GM12874 (cell line): ENCODE measurements around the gene MLLT3.

Experiments
- TF ChIP-seq, protein P1 (sequence below): IDR thresholded peaks from 2 replicates; pipeline ENCODE4 v1.5.1; 2011; ENCODE audit warnings: low read depth, mild to moderate bottlenecking, control low read depth, low read length, moderate library complexity; ENCODE audit not compliant: insufficient read depth

Gene MLLT3

DNA sequence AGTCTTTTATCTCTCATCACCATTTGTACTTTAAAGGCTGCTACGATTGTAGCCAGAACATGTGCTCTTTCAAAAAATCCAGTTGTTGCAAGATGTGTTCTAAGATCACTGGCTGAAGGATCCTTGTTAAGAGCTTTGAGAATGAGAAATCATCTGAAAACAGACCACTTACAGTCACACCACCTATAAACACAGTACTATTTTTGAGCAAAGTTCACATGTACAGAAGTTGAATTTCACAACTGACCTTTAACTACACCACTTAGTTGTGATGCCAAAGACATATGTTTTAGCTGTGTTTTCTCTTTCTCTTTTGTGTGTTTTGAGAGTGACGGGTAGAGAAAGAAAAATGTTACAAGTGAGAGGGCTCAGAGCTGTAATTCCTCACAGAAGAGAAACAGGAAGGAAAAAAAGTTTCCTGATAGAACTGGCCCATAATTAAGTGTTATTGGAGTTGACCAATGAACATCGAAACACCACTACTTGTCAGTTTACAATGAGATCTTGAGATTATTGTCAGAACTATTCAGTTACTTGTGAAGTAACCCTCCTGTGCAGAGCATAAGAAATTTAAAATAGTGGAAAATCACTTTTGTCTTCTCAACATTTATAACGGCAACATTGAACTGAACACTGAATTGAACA is 245.4 kb downstream of the MLLT3 start:
- TF ChIP-seq, protein P1, sequence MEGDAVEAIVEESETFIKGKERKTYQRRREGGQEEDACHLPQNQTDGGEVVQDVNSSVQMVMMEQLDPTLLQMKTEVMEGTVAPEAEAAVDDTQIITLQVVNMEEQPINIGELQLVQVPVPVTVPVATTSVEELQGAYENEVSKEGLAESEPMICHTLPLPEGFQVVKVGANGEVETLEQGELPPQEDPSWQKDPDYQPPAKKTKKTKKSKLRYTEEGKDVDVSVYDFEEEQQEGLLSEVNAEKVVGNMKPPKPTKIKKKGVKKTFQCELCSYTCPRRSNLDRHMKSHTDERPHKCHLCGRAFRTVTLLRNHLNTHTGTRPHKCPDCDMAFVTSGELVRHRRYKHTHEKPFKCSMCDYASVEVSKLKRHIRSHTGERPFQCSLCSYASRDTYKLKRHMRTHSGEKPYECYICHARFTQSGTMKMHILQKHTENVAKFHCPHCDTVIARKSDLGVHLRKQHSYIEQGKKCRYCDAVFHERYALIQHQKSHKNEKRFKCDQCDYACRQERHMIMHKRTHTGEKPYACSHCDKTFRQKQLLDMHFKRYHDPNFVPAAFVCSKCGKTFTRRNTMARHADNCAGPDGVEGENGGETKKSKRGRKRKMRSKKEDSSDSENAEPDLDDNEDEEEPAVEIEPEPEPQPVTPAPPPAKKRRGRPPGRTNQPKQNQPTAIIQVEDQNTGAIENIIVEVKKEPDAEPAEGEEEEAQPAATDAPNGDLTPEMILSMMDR: no peak

DNA sequence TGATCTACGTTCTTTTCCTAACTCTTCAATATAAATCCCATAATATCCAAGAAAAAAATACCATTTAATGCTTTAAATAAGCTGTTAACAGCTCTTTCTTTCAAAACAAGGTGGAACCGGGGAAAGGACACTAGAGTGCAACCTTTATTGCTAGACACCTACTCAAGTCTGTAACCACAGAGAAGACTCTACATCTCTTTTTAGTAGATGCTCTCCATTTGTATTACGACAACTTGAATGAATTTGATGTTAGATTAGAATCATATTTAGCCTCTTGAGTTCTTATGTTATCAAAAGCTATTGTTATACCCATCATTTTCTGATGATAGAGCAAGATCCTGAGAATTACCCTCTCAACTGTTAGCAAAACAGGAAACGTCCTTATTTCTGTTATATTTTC is 246.3 kb downstream of the MLLT3 start:
- TF ChIP-seq, protein P1: no peak

DNA sequence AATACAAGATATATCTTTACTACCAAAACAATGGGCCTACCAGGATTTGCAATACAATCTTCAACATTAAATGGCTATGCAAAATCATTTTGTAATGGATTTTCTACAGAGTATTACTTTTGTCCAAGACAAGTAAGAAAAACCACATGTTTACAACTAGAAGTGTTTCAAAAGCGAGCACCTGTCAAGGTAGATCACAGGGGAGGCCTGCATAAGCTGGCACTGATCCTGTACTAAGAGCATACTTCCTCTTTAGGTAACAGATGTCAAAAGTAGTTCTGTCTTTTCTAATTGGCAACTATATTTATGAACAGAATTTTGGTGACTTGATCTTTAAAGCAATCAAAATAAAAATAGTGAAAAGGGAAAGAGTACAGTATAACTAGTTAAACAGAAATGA is 249.0 kb downstream of the MLLT3 start:
- TF ChIP-seq, protein P1: no peak

DNA sequence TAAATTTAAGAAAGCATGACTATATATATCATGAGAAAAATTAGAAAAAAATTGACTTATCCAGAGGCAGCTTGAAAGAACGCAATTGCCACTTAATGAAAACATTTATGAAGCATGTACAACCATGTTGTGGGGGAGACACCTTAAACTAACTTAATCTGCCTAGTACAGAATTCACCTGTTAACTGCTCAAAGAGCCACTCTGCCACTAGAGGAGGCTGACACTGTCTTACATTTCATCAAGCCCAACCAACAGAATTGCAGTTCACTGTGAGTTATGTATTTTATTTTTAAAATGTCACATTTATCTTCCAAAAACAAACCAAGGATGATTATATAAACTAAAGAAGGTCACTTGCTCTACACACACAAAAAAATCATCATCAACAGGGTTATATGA is 252.9 kb downstream of the MLLT3 start:
- TF ChIP-seq, protein P1: no peak

DNA sequence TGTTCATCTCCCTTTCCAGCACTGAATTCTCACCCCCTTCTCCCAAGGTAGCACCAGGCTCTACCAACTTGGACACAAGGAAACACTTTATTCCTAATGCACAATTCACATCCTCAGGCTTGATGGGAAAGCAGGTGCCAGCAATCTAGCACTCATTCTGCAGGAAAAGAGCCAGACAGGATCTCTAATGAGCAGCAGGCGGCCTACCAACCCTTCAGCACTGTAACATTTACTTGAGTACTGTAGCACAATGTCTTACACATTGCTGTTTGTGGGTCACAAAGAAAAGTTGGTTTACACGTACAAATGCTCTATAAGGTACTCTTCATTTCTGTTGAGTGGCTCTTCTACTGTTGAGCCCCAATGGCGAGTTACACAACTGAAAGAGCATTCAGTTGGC is 254.4 kb downstream of the MLLT3 start:
- TF ChIP-seq, protein P1: no peak

DNA sequence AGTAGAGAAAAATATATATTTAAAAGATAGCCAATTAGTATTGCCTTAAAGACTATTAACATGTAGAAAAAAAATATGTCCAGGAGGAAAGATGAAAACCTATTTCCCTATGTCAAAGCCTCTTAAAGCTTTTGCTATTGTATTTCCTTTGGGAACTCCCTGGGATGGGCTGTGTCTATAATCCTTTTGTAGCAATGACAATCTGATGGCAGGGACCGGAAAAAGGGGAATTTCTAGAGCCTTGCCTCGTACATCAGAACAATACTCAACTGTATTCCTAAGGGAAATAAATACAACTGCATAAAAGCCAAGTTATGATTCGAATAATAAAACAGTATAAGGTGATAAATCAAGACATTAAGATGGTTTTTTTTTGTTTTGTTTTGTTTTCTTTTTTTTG is 257.3 kb downstream of the MLLT3 start:
- TF ChIP-seq, protein P1: no peak

DNA sequence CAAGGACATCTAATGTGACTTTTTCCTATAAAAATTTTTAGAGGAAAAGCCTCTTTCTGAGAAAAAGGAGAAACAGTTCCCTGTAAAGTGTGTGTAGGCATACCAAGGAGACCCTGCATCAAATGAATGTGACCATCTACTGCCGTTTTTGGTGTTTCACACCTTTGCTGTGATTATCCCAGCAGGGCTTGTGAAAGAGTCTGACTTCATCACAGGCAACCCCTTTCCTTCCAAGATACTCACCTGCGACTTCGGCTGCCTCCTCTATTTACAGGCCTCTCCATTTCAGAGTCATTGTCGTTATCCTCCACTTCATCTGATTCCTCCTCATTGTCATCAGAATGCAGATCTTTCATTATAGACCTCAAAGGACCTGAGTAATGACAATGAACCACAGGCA is 259.1 kb downstream of the MLLT3 start:
- TF ChIP-seq, protein P1: no peak
